ENCODE measurements around the gene LSMEM2.
A peak's percentile ranks its signal among the peaks of the same experiment; 100 is the strongest.

LSMEM2 gene

DNA sequence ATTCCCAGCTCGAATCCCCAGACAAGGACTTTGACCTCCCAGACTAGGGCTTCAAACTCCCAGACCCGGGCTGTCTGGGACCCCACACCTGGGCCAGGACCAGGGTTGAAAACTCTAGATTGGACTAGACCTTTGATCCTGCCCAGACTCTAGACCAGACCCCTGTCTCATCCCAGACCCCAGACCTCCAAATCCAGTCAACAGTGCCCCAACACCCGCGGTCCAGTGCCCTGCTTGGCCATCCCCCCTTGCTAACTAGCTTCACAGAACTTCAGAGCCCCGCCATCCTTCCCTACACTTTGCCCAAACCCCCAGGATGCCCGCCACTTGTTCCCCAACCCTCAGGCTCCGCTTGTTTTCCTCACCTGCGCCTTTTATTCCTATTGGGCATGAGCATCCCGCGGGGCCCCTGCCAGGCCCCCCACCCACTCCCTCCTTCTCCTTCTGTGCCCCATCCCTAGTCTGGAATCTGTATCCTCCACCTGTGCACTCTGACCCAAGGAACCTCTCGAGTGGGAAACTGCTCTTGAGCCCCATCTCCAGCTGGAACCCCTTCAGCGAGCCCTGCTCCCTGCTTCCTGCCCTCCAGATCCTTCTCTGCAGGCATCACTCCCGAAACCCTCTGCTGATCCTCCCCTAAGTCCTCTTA is 42.3 kb upstream of the LSMEM2 start:
- H4K8ac ChIP-seq (ENCODE audit: low read depth, low read length): peak overlapping the region; percentile 26
- H2BK12ac ChIP-seq (ENCODE audit: low read length): no peak overlapping the region
- H2BK120ac ChIP-seq (ENCODE audit: insufficient read depth, low read length, poor library complexity): peak overlapping the region; percentile 84
- peak overlapping the region; percentile 90 for H3K14ac ChIP-seq (ENCODE audit: low read length)
- H3K9ac ChIP-seq (ENCODE audit: low read length): peak overlapping the region; percentile 94
- H3K36me3 ChIP-seq (ENCODE audit: control insufficient read depth in 1 of 2, insufficient read depth in 2 of 2, low read length in 2 of 2): peaks cover 10 to 12% of the 10 kb centered on the region in 2 experiments
- peak in 1 of 2 donors; percentile 34 for DNase-seq
- H2BK5ac ChIP-seq (ENCODE audit: low read depth, low read length, poor library complexity): peak overlapping the region; percentile 21
- peak overlapping the region; percentile 88 for H3K4me3 ChIP-seq (ENCODE audit: low read depth, low read length)
- H3K9me3 ChIP-seq (ENCODE audit: insufficient read depth, low read depth, low read length): no peaks in the 10 kb centered on the region
- peaks cover 8% of the 10 kb centered on the region for H3K79me1 ChIP-seq (ENCODE audit: low read length)
- peak overlapping the region; percentile 76 for H2AK5ac ChIP-seq (ENCODE audit: low read length)
- H3K4ac ChIP-seq (ENCODE audit: low read depth, low read length): peak overlapping the region; percentile 90
- H3K23ac ChIP-seq (ENCODE audit: low read length): no peak overlapping the region
- H4K12ac ChIP-seq (ENCODE audit: low read depth, low read length): peak overlapping the region; percentile 47
- no CpG with 5 or more reads among the region's 13 CpGs for WGBS (ENCODE audit: extremely low coverage, insufficient coverage, insufficient read length)
- H3K4me1 ChIP-seq (ENCODE audit: control insufficient read depth in 1 of 2, insufficient read depth in 2 of 2, low read length in 2 of 2): peaks cover 17 to 24% of the 10 kb centered on the region in 2 experiments
- H2AFZ ChIP-seq (ENCODE audit: insufficient read depth, low read length, poor library complexity): peak overlapping the region; percentile 69
- peak overlapping the region; percentile 79 for H3K4me2 ChIP-seq (ENCODE audit: low read length)
- no peaks in the 10 kb centered on the region for H3K27me3 ChIP-seq (ENCODE audit: insufficient read depth, low read length)
- H3K18ac ChIP-seq (ENCODE audit: low read length): peak overlapping the region; percentile 81
- peaks cover 22% of the 10 kb centered on the region for H3K79me2 ChIP-seq (ENCODE audit: control insufficient read depth, insufficient read depth, low read length, poor library complexity)
- H3K27ac ChIP-seq (ENCODE audit: low read depth, low read length): peak overlapping the region; percentile 32
- H4K91ac ChIP-seq (ENCODE audit: low read depth, low read length): peak overlapping the region; percentile 85

- no peak overlapping the region for H4K12ac ChIP-seq (ENCODE audit: low read depth, low read length)
- peak overlapping the region; percentile 79 for H3K4me2 ChIP-seq (ENCODE audit: low read length)
- H3K36me3 ChIP-seq (ENCODE audit: control insufficient read depth in 1 of 2, insufficient read depth in 2 of 2, low read length in 2 of 2): peaks cover 10 to 12% of the 10 kb centered on the region in 2 experiments
- peaks cover 8% of the 10 kb centered on the region for H3K79me1 ChIP-seq (ENCODE audit: low read length)
- H3K23ac ChIP-seq (ENCODE audit: low read length): no peak overlapping the region
- peak overlapping the region; percentile 30 for H3K9ac ChIP-seq (ENCODE audit: low read length)
- no peaks in the 10 kb centered on the region for H3K27me3 ChIP-seq (ENCODE audit: insufficient read depth, low read length)
- H3K79me2 ChIP-seq (ENCODE audit: control insufficient read depth, insufficient read depth, low read length, poor library complexity): peaks cover 22% of the 10 kb centered on the region
- H2AK5ac ChIP-seq (ENCODE audit: low read length): peak overlapping the region; percentile 33
- peak overlapping the region; percentile 3 for H2BK120ac ChIP-seq (ENCODE audit: insufficient read depth, low read length, poor library complexity)
- peak overlapping the region; percentile 90 for H3K4ac ChIP-seq (ENCODE audit: low read depth, low read length)
- H4K8ac ChIP-seq (ENCODE audit: low read depth, low read length): peak overlapping the region; percentile 51
- H3K27ac ChIP-seq (ENCODE audit: low read depth, low read length): no peak overlapping the region
- peak overlapping the region; percentile 90 for H3K14ac ChIP-seq (ENCODE audit: low read length)
- peak overlapping the region; percentile 5 for H2BK5ac ChIP-seq (ENCODE audit: low read depth, low read length, poor library complexity)
- H3K4me1 ChIP-seq (ENCODE audit: control insufficient read depth in 1 of 2, insufficient read depth in 2 of 2, low read length in 2 of 2): peaks cover 21 to 26% of the 10 kb centered on the region in 2 experiments
- H2AFZ ChIP-seq (ENCODE audit: insufficient read depth, low read length, poor library complexity): peak overlapping the region; percentile 14
- H3K4me3 ChIP-seq (ENCODE audit: low read depth, low read length): peak overlapping the region; percentile 88
- peak overlapping the region; percentile 31 for H4K91ac ChIP-seq (ENCODE audit: low read depth, low read length)
- no CpG with 5 or more reads among the region's 7 CpGs for WGBS (ENCODE audit: extremely low coverage, insufficient coverage, insufficient read length)
- no peaks in the 10 kb centered on the region for H3K9me3 ChIP-seq (ENCODE audit: insufficient read depth, low read depth, low read length)
- peak overlapping the region; percentile 81 for H3K18ac ChIP-seq (ENCODE audit: low read length)
- no peak overlapping the region for H2BK12ac ChIP-seq (ENCODE audit: low read length)
- DNase-seq: no peak
These were observed 41.7 kb upstream of the LSMEM2 start for GRCh38 chr3:50237133-50237651.

- peak overlapping the region; percentile 33 for H2AK5ac ChIP-seq (ENCODE audit: low read length)
- peak overlapping the region; percentile 90 for H3K4ac ChIP-seq (ENCODE audit: low read depth, low read length)
- H3K9ac ChIP-seq (ENCODE audit: low read length): peak overlapping the region; percentile 44
- H3K4me2 ChIP-seq (ENCODE audit: low read length): peak overlapping the region; percentile 79
- DNase-seq: peak; percentile 86 to 87
- no peaks in the 10 kb centered on the region for H3K9me3 ChIP-seq (ENCODE audit: insufficient read depth, low read depth, low read length)
- H4K8ac ChIP-seq (ENCODE audit: low read depth, low read length): peak overlapping the region; percentile 51
- H3K23ac ChIP-seq (ENCODE audit: low read length): no peak overlapping the region
- no peak overlapping the region for H2AFZ ChIP-seq (ENCODE audit: insufficient read depth, low read length, poor library complexity)
- peaks cover 10 to 12% of the 10 kb centered on the region in 2 experiments for H3K36me3 ChIP-seq (ENCODE audit: control insufficient read depth in 1 of 2, insufficient read depth in 2 of 2, low read length in 2 of 2)
- no CpG with 5 or more reads among the region's 31 CpGs for WGBS (ENCODE audit: extremely low coverage, insufficient coverage, insufficient read length)
- H2BK5ac ChIP-seq (ENCODE audit: low read depth, low read length, poor library complexity): peak overlapping the region; percentile 5
- peak overlapping the region; percentile 90 for H3K14ac ChIP-seq (ENCODE audit: low read length)
- peak overlapping the region; percentile 12 for H4K12ac ChIP-seq (ENCODE audit: low read depth, low read length)
- peak overlapping the region; percentile 24 for H3K27ac ChIP-seq (ENCODE audit: low read depth, low read length)
- H3K4me3 ChIP-seq (ENCODE audit: low read depth, low read length): peak overlapping the region; percentile 88
- peak overlapping the region; percentile 20 for H3K18ac ChIP-seq (ENCODE audit: low read length)
- peaks cover 22% of the 10 kb centered on the region for H3K79me2 ChIP-seq (ENCODE audit: control insufficient read depth, insufficient read depth, low read length, poor library complexity)
- H3K4me1 ChIP-seq (ENCODE audit: control insufficient read depth in 1 of 2, insufficient read depth in 2 of 2, low read length in 2 of 2): peaks cover 28 to 32% of the 10 kb centered on the region in 2 experiments
- H2BK120ac ChIP-seq (ENCODE audit: insufficient read depth, low read length, poor library complexity): no peak overlapping the region
- peaks cover 8% of the 10 kb centered on the region for H3K79me1 ChIP-seq (ENCODE audit: low read length)
- no peaks in the 10 kb centered on the region for H3K27me3 ChIP-seq (ENCODE audit: insufficient read depth, low read length)
- H4K91ac ChIP-seq (ENCODE audit: low read depth, low read length): peak overlapping the region; percentile 31
- H2BK12ac ChIP-seq (ENCODE audit: low read length): no peak overlapping the region
These were observed 40.9 kb upstream of the LSMEM2 start for GRCh38 chr3:50237754-50238548.

DNA sequence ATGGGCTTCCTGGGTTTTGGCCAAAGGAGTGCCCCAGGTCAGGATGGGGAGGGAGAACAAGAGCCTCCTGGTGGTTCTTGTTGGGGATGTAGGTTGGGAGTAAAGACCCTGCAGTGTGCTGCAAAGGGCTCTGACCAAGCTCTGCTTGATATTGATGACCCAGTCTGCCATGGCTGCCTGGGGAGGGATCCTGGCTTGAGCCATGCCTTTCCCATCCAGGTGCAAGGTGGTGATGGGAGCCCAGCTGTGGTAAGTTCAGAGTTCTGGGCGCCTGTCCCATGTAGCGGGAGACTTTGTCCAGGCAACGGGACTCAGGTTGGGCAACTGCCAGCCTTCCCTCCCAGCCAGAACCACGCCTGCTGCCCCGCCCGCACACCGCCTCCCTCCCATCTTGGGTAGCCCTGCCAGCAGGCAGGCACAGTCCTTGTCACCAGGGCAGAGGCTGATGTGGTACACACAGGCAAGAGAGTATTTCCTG is 40.3 kb upstream of the LSMEM2 start:
- H2BK5ac ChIP-seq (ENCODE audit: low read depth, low read length, poor library complexity): no peak overlapping the region
- H4K12ac ChIP-seq (ENCODE audit: low read depth, low read length): no peak overlapping the region
- no peak overlapping the region for H3K27ac ChIP-seq (ENCODE audit: low read depth, low read length)
- H3K9me3 ChIP-seq (ENCODE audit: insufficient read depth, low read depth, low read length): no peaks in the 10 kb centered on the region
- no peak overlapping the region for H4K8ac ChIP-seq (ENCODE audit: low read depth, low read length)
- no peak overlapping the region for H3K23ac ChIP-seq (ENCODE audit: low read length)
- peaks cover 10 to 12% of the 10 kb centered on the region in 2 experiments for H3K36me3 ChIP-seq (ENCODE audit: control insufficient read depth in 1 of 2, insufficient read depth in 2 of 2, low read length in 2 of 2)
- no peak for DNase-seq
- H3K18ac ChIP-seq (ENCODE audit: low read length): peak overlapping the region; percentile 0
- H4K91ac ChIP-seq (ENCODE audit: low read depth, low read length): no peak overlapping the region
- no peak overlapping the region for H2BK12ac ChIP-seq (ENCODE audit: low read length)
- no peak overlapping the region for H2BK120ac ChIP-seq (ENCODE audit: insufficient read depth, low read length, poor library complexity)
- no peak overlapping the region for H2AFZ ChIP-seq (ENCODE audit: insufficient read depth, low read length, poor library complexity)
- H3K79me2 ChIP-seq (ENCODE audit: control insufficient read depth, insufficient read depth, low read length, poor library complexity): peaks cover 22% of the 10 kb centered on the region
- H3K4me3 ChIP-seq (ENCODE audit: low read depth, low read length): no peak overlapping the region
- H3K14ac ChIP-seq (ENCODE audit: low read length): no peak overlapping the region
- peaks cover 8% of the 10 kb centered on the region for H3K79me1 ChIP-seq (ENCODE audit: low read length)
- peak overlapping the region; percentile 79 for H3K4me2 ChIP-seq (ENCODE audit: low read length)
- H3K4ac ChIP-seq (ENCODE audit: low read depth, low read length): no peak overlapping the region
- no peaks in the 10 kb centered on the region for H3K27me3 ChIP-seq (ENCODE audit: insufficient read depth, low read length)
- WGBS (ENCODE audit: extremely low coverage, insufficient coverage, insufficient read length): no CpG with 5 or more reads among the region's 7 CpGs
- no peak overlapping the region for H3K9ac ChIP-seq (ENCODE audit: low read length)
- H3K4me1 ChIP-seq (ENCODE audit: control insufficient read depth in 1 of 2, insufficient read depth in 2 of 2, low read length in 2 of 2): peaks cover 32 to 38% of the 10 kb centered on the region in 2 experiments
- H2AK5ac ChIP-seq (ENCODE audit: low read length): no peak overlapping the region

Measured in trophoblast cell (in vitro differentiated cells and primary cell).